Measurements from ENCODE around the gene RREB1.

RREB1 gene

GRCh38 chr6:7086488-7086887 is 21.3 kb upstream of the RREB1 start:
- DNase-seq (ENCODE audit: low read depth in 1 of 2, low spot score in 1 of 2) = peak; percentile 43 to 71
- TF ChIP-seq POLR2AphosphoS5 (IDR thresholded peaks at IDR 0.05; ENCODE audit: low read depth) (no peak), CTCF (IDR thresholded peaks at IDR 0.05; ENCODE audit: insufficient read depth, low read length) (peak; percentile 2)
- Histone ChIP-seq H3K27ac (replicated peaks) (peak overlapping the region; percentile 59), H3K4me3 (replicated peaks; ENCODE audit: insufficient read depth, low read length) (peak overlapping the region; percentile 29), H3K27me3 (ENCODE audit: insufficient read depth, poor library complexity, severe bottlenecking) (no peaks in the 10 kb centered on the region)

- no peak for TF ChIP-seq GABPA (IDR thresholded peaks at IDR 0.05; ENCODE audit: low read depth)
- no peak for TF ChIP-seq CTCF (IDR thresholded peaks at IDR 0.05; ENCODE audit: insufficient read depth, low read length)
- TF ChIP-seq POLR2AphosphoS5 (IDR thresholded peaks at IDR 0.05; ENCODE audit: low read depth) = no peak
- TF ChIP-seq SPI1 (IDR thresholded peaks at IDR 0.05; ENCODE audit: borderline replicate concordance, low read depth) = no peak
- no peak for TF ChIP-seq REST (IDR thresholded peaks at IDR 0.05; ENCODE audit: insufficient replicate concordance, low read depth)
- peak in 1 of 2 experiments; percentile 29 for DNase-seq (ENCODE audit: low read depth in 1 of 2, low spot score in 1 of 2)
- H3K27ac ChIP-seq (replicated peaks) = peak overlapping the region; percentile 59
- H3K4me3 ChIP-seq (replicated peaks; ENCODE audit: insufficient read depth, low read length) = peak overlapping the region; percentile 29
- H3K27me3 ChIP-seq (ENCODE audit: insufficient read depth, poor library complexity, severe bottlenecking) = no peaks in the 10 kb centered on the region
These were observed 20.7 kb upstream of the RREB1 start for GRCh38 chr6:7087066-7087465.

GRCh38 chr6:7087491-7087979 is 20.2 kb upstream of the RREB1 start:
- H3K27ac ChIP-seq (replicated peaks) = peak overlapping the region; percentile 59
- H3K27me3 ChIP-seq (ENCODE audit: insufficient read depth, poor library complexity, severe bottlenecking) = no peaks in the 10 kb centered on the region
- DNase-seq (ENCODE audit: low read depth in 1 of 2, low spot score in 1 of 2) = no peak
- no peak for TF ChIP-seq GABPA (IDR thresholded peaks at IDR 0.05; ENCODE audit: low read depth)
- no peak for TF ChIP-seq POLR2AphosphoS5 (IDR thresholded peaks at IDR 0.05; ENCODE audit: low read depth)
- no peak for TF ChIP-seq REST (IDR thresholded peaks at IDR 0.05; ENCODE audit: insufficient replicate concordance, low read depth)
- TF ChIP-seq SPI1 (IDR thresholded peaks at IDR 0.05; ENCODE audit: borderline replicate concordance, low read depth) = no peak
- no peak for TF ChIP-seq CTCF (IDR thresholded peaks at IDR 0.05; ENCODE audit: insufficient read depth, low read length)
- H3K4me3 ChIP-seq (replicated peaks; ENCODE audit: insufficient read depth, low read length) = no peak overlapping the region

- DNase-seq (ENCODE audit: low read depth in 1 of 2, low spot score in 1 of 2) = no peak
- no peak for TF ChIP-seq GABPA (IDR thresholded peaks at IDR 0.05; ENCODE audit: low read depth)
- TF ChIP-seq SPI1 (IDR thresholded peaks at IDR 0.05; ENCODE audit: borderline replicate concordance, low read depth) = no peak
- no peak for TF ChIP-seq REST (IDR thresholded peaks at IDR 0.05; ENCODE audit: insufficient replicate concordance, low read depth)
- no peak for TF ChIP-seq CTCF (IDR thresholded peaks at IDR 0.05; ENCODE audit: insufficient read depth, low read length)
- no peak for TF ChIP-seq POLR2AphosphoS5 (IDR thresholded peaks at IDR 0.05; ENCODE audit: low read depth)
- H3K4me3 ChIP-seq (replicated peaks; ENCODE audit: insufficient read depth, low read length) = no peak overlapping the region
- H3K27ac ChIP-seq (replicated peaks) = no peak overlapping the region
- no peaks in the 10 kb centered on the region for H3K27me3 ChIP-seq (ENCODE audit: insufficient read depth, poor library complexity, severe bottlenecking)
These were observed 19.6 kb upstream of the RREB1 start for GRCh38 chr6:7088076-7088742.
